Common myeloid progenitor, CD34-positive (primary cell): ENCODE measurements around the gene UBE2E2.

Source experiments
- CTCF ChIA-PET: fragments of 350-600 bp; sonication (Branson Sonifier 250); formaldehyde crosslinking; loops from one replicate; lab custom pipeline; 2021; ENCODE audit warnings: antibody characterized with exemption; lab: Charles Lee
- POLR2A ChIA-PET: fragments of 350-600 bp; sonication (Branson Sonifier 250); formaldehyde crosslinking; loops from one replicate; lab custom pipeline; 2021; ENCODE audit warnings: antibody characterized with exemption; lab: Charles Lee
- DNase-seq, 3 donors: peaks; one replicate each; pipeline versions ENCODE4 v3.0.0 to v3.0.0-alpha.2; 2013
- H3K27ac ChIP-seq, 2 experiments: 1 replicate in 1 of 2; 2 replicates in 1 of 2; pipeline ENCODE4 v1.7.0; 2013; ENCODE audit warnings: inconsistent platforms in 2 of 2, low read length in 2 of 2, mild to moderate bottlenecking in 2 of 2, low read depth in 1 of 2, moderate library complexity in 1 of 2; ENCODE audit not compliant: severe bottlenecking in 2 of 2, insufficient read depth in 1 of 2, poor library complexity in 1 of 2
- H3K27me3 ChIP-seq, 5 experiments: replicated peaks in 2 of 5; 1 replicate in 3 of 5; 2 replicates in 2 of 5; pipeline versions ENCODE4 v1.6.1 to v1.7.0; 2013; ENCODE audit warnings: low read length in 4 of 5, mild to moderate bottlenecking in 2 of 5, moderate library complexity in 2 of 5, inconsistent platforms in 1 of 5; ENCODE audit not compliant: insufficient read depth in 5 of 5, control insufficient read depth in 4 of 5
- H3K36me3 ChIP-seq, 4 experiments: 1 replicate in 2 of 4; 2 replicates in 2 of 4; pipeline versions ENCODE4 v1.6.1 to v1.7.0; 2013; ENCODE audit warnings: low read length in 3 of 4, control low read depth in 1 of 4, mild to moderate bottlenecking in 1 of 4; ENCODE audit not compliant: control insufficient read depth in 4 of 4, insufficient read depth in 4 of 4
- H3K4me1 ChIP-seq, 4 experiments: 1 replicate in 3 of 4; 2 replicates in 1 of 4; pipeline versions ENCODE4 v1.6.1 to v1.7.1; 2013; ENCODE audit warnings: low read length in 3 of 4, mild to moderate bottlenecking in 3 of 4, control low read depth in 1 of 4, inconsistent platforms in 1 of 4, moderate library complexity in 1 of 4; ENCODE audit not compliant: control insufficient read depth in 4 of 4, insufficient read depth in 4 of 4; ENCODE audit errors: control extremely low read depth in 1 of 4
- H3K4me3 ChIP-seq, 7 experiments: 1 replicate in 4 of 7; 2 replicates in 3 of 7; pipeline versions ENCODE4 v1.5.1 to v1.7.0; 2013; ENCODE audit warnings: mild to moderate bottlenecking in 7 of 7, low read length in 6 of 7, moderate library complexity in 6 of 7, inconsistent platforms in 2 of 7, low read depth in 2 of 7, control low read depth in 1 of 7; ENCODE audit not compliant: insufficient read depth in 4 of 7, control insufficient read depth in 1 of 7; ENCODE audit errors: extremely low read depth in 1 of 7
- H3K9me3 ChIP-seq, 5 experiments: 1 replicate in 4 of 5; 2 replicates in 1 of 5; pipeline versions ENCODE4 v1.6.1 to v1.7.1; 2013; ENCODE audit warnings: low read length in 4 of 5, mild to moderate bottlenecking in 2 of 5, inconsistent platforms in 1 of 5, low read depth in 1 of 5, moderate library complexity in 1 of 5; ENCODE audit not compliant: control insufficient read depth in 4 of 5, insufficient read depth in 2 of 5; ENCODE audit errors: control extremely low read depth in 1 of 5
- WGBS: methylation state at CpG from one replicate; pipeline ENCODE4 v1.1.5; 2013; ENCODE audit not compliant: insufficient coverage; 5-methylcytosine and 5-hydroxymethylcytosine counted together

UBE2E2 gene

GRCh38 chr3:23548706-23549105 lies 345.6 kb downstream of the UBE2E2 start:
- DNase-seq, result no peak
- no peaks in the 10 kb centered on the region for H3K4me1 ChIP-seq
- no peaks in the 10 kb centered on the region for H3K9me3 ChIP-seq
- ChIA-PET POLR2A (no interaction called here), CTCF (no interaction called here)
- H3K27ac ChIP-seq, result no peak overlapping the region
- H3K36me3 ChIP-seq, result no peaks in the 10 kb centered on the region
- H3K4me3 ChIP-seq, result no peak overlapping the region
- H3K27me3 ChIP-seq, result no peaks in the 10 kb centered on the region

DNA sequence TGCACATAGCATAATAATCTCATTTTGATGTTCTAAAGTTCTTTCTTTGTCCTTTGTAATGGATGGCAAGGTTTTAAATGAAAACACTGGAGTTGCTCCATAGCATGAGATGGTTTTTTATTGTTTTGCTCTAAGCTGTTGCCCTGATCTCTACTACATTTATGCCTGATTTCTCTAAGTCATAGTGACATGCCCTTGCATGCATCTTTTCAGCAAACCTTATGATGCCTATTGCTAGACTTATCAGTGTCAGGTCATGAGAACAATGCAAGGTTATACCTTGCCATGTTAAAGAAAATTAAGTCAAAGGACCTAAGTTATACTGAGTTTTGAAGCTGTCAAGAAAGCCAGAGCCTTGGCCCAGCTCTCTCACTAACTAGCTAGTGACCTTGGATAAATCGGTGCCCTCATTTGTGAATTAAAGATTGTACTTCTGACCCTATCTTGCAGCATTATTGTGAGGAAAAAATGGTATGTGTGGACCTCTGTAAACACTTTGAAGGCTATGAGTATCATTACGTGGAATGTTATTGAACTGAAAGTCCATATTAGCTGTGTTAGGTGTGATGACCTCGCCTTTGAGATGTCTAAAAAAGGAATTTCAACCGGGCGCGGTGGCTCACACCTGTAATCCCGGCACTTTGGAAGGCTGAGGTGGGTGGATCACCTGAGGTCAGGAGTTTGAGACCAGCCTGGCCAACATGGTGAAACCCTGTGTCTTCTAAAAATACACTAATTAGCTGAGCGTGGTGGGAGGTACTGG lies 346.2 kb downstream of the UBE2E2 start:
- CTCF ChIA-PET, result no interaction called here

DNA sequence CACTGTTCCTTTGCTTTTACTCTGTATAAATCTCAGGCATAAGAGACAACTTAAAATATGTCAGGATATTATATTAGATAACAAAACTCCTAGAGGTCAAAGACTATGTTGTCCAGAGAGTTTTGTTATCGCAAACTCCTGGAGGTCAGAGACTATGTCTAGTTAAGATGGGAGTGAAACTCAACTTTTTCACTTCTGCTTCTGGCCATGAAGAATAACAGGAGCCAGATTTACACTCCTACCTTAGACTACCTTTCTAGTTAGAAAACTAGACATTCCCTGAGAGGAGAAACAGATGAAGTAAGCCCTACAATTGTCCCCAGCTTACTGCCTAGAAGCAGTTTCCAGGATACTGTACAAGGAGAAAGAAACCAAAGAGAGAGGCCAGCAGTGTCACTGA lies 347.3 kb downstream of the UBE2E2 start:
- no peak for DNase-seq
- ChIA-PET CTCF (no interaction called here), POLR2A (no interaction called here)
- WGBS, result no CpG with 5 or more reads among the region's 1 CpG
- Histone ChIP-seq H3K4me3 (no peak overlapping the region), H3K27me3 (no peaks in the 10 kb centered on the region), H3K27ac (no peak overlapping the region), H3K4me1 (no peaks in the 10 kb centered on the region), H3K36me3 (no peaks in the 10 kb centered on the region), H3K9me3 (no peaks in the 10 kb centered on the region)

More for the DNA sequence above, 346.2 kb downstream of the UBE2E2 start:
- Histone ChIP-seq H3K27ac (no peak overlapping the region), H3K4me1 (no peaks in the 10 kb centered on the region), H3K27me3 (no peaks in the 10 kb centered on the region), H3K9me3 (no peaks in the 10 kb centered on the region), H3K4me3 (no peak overlapping the region), H3K36me3 (no peaks in the 10 kb centered on the region)
- POLR2A ChIA-PET, result no interaction called here
- DNase-seq, result no peak
- 100% methylated on average over 2 of the region's 8 CpGs for WGBS

GRCh38 chr3:23552506-23552905 lies 349.4 kb downstream of the UBE2E2 start:
- ChIA-PET POLR2A (no interaction called here), CTCF (no interaction called here)
- peaks cover 0 to 1% (median 0%) of the 10 kb centered on the region in 5 experiments for H3K9me3 ChIP-seq
- no peaks in the 10 kb centered on the region for H3K27me3 ChIP-seq
- no CpG with 5 or more reads among the region's 1 CpG for WGBS
- H3K27ac ChIP-seq, result no peak overlapping the region
- no peak for DNase-seq
- no peaks in the 10 kb centered on the region for H3K36me3 ChIP-seq
- no peaks in the 10 kb centered on the region for H3K4me1 ChIP-seq
- H3K4me3 ChIP-seq, result no peak overlapping the region

GRCh38 chr3:23553353-23553752 lies 350.2 kb downstream of the UBE2E2 start:
- H3K36me3 ChIP-seq, result no peaks in the 10 kb centered on the region
- DNase-seq, result no peak
- no peak overlapping the region for H3K4me3 ChIP-seq
- H3K4me1 ChIP-seq, result no peaks in the 10 kb centered on the region
- H3K27ac ChIP-seq, result no peak overlapping the region
- no peaks in the 10 kb centered on the region for H3K27me3 ChIP-seq
- H3K9me3 ChIP-seq, result peaks cover 0 to 1% (median 0%) of the 10 kb centered on the region in 5 experiments
- WGBS, result no CpG with 5 or more reads among the region's 3 CpGs
- ChIA-PET POLR2A (no interaction called here), CTCF (no interaction called here)

DNA sequence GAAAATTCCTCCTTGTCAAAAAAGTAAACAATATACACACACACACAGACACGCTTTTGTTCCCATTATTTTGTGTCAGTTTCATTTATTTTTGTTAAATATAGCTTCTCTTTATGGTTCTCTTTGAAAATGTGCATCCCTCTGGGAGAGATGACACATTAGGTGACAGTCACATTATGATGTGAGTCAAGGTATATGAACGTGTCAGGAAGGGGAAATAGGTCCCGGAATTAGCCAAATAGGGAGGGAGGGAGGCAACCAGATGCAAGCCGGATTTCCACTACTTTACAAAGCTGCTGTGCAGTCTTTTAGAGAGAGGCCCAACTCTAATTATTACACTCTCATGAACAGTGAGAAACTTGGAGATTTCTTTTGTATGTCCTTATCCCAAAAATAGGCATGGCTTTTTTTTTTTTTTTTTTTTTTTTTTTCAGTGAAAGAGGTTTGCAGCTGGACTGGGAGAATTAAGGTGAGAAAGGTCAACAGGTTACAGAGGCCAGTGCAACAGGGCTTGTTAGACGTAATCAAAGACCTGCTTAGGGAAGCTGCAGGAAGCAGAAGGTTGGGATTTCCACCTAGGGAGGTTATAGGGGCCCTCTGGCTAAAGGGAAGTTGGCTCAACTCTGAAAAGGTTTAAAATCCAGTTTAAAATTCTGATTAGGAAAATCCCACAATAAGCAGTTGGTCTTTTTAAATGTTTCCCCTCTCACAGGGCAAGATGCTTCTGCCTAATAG lies 362.1 kb downstream of the UBE2E2 start:
- CTCF ChIA-PET, result no interaction called here

GRCh38 chr3:23566499-23566898 lies 363.4 kb downstream of the UBE2E2 start:
- peaks cover 0 to 8% (median 2%) of the 10 kb centered on the region in 4 experiments for H3K4me1 ChIP-seq
- H3K36me3 ChIP-seq, result no peaks in the 10 kb centered on the region
- H3K4me3 ChIP-seq, result no peak overlapping the region
- H3K27me3 ChIP-seq, result no peaks in the 10 kb centered on the region
- DNase-seq, result no peak
- ChIA-PET POLR2A (no interaction called here), CTCF (no interaction called here)
- WGBS, result 100% methylated on average over 1 of the region's 2 CpGs
- H3K27ac ChIP-seq, result no peak overlapping the region
- no peaks in the 10 kb centered on the region for H3K9me3 ChIP-seq

More for the DNA sequence above, 362.1 kb downstream of the UBE2E2 start:
- WGBS, result 67% methylated on average over 1 of the region's 5 CpGs
- Histone ChIP-seq H3K27me3 (no peaks in the 10 kb centered on the region), H3K4me3 (no peak overlapping the region), H3K4me1 (peaks cover 0 to 8% (median 2%) of the 10 kb centered on the region in 4 experiments), H3K9me3 (no peaks in the 10 kb centered on the region), H3K27ac (no peak overlapping the region), H3K36me3 (no peaks in the 10 kb centered on the region)
- POLR2A ChIA-PET, result no interaction called here
- DNase-seq, result no peak
